ENCODE data around the gene RIT2. TPM values are rescaled to one million over a fixed set of nuclear protein-coding genes. Genes with fewer than 3 reads are reported as not detected.

The RIT2 gene
- total and polyA plus RNA-seq, 9 donors = not detected

GRCh38 chr18:42773870-42774269, 341.6 kb downstream of the RIT2 start:
- TF ChIP-seq CTCF (IDR thresholded peaks at IDR 0.05) (no peak), POLR2A (IDR thresholded peaks at IDR 0.05) (no peak), EP300 (IDR thresholded peaks at IDR 0.05) (no peak)
- H3K4me3 ChIP-seq = no peak overlapping the region
- WGBS, 3 donors = 9 to 25% (median 21%) methylated on average over 1 of the region's 1 CpG
- no peaks in the 10 kb centered on the region for H3K4me1 ChIP-seq (ENCODE audit: insufficient read depth)
- DNase-seq = no peak
- no peak overlapping the region for H3K27ac ChIP-seq
- no peaks in the 10 kb centered on the region for H3K9me3 ChIP-seq
- intact Hi-C loops (cut with DNase I) = no loop called here
- H3K36me3 ChIP-seq = no peaks in the 10 kb centered on the region
- no peaks in the 10 kb centered on the region for H3K27me3 ChIP-seq

- no peak for DNase-seq
- TF ChIP-seq CTCF (IDR thresholded peaks at IDR 0.05) (no peak), EP300 (IDR thresholded peaks at IDR 0.05) (no peak), POLR2A (IDR thresholded peaks at IDR 0.05) (no peak)
- Histone ChIP-seq H3K4me1 (ENCODE audit: insufficient read depth) (no peaks in the 10 kb centered on the region), H3K9me3 (no peaks in the 10 kb centered on the region), H3K27ac (no peak overlapping the region), H3K4me3 (no peak overlapping the region), H3K36me3 (no peaks in the 10 kb centered on the region), H3K27me3 (no peaks in the 10 kb centered on the region)
- intact Hi-C loops (cut with DNase I) = no loop called here
Observed at GRCh38 chr18:42771936-42772335, 343.5 kb downstream of the RIT2 start.

- intact Hi-C loops (cut with DNase I) = no loop called here
- no peaks in the 10 kb centered on the region for H3K9me3 ChIP-seq
- DNase-seq = no peak
- no peak overlapping the region for H3K27ac ChIP-seq
- no peaks in the 10 kb centered on the region for H3K27me3 ChIP-seq
- H3K4me3 ChIP-seq = no peak overlapping the region
- 9 to 13% (median 11%) methylated on average over 2 of the region's 2 CpGs for WGBS, 3 donors
- H3K36me3 ChIP-seq = no peaks in the 10 kb centered on the region
- no peak for TF ChIP-seq EP300 (IDR thresholded peaks at IDR 0.05)
- TF ChIP-seq CTCF (IDR thresholded peaks at IDR 0.05) = no peak
- no peak for TF ChIP-seq POLR2A (IDR thresholded peaks at IDR 0.05)
- H3K4me1 ChIP-seq (ENCODE audit: insufficient read depth) = no peaks in the 10 kb centered on the region
Observed at GRCh38 chr18:42765302-42765701, 350.2 kb downstream of the RIT2 start.

- intact Hi-C loops (cut with DNase I) = no loop called here
- H3K27me3 ChIP-seq = no peaks in the 10 kb centered on the region
- H3K4me1 ChIP-seq (ENCODE audit: insufficient read depth) = no peaks in the 10 kb centered on the region
- no peaks in the 10 kb centered on the region for H3K9me3 ChIP-seq
- TF ChIP-seq EP300 (IDR thresholded peaks at IDR 0.05) = no peak
- TF ChIP-seq CTCF (IDR thresholded peaks at IDR 0.05) = no peak
- H3K36me3 ChIP-seq = no peaks in the 10 kb centered on the region
- DNase-seq = no peak
- 80 to 82% (median 81%) methylated on average over 1 of the region's 1 CpG for WGBS, 3 donors
- H3K4me3 ChIP-seq = no peak overlapping the region
- no peak overlapping the region for H3K27ac ChIP-seq
Observed at GRCh38 chr18:42760290-42760689, 355.2 kb downstream of the RIT2 start.

- Histone ChIP-seq H3K27ac (no peak overlapping the region), H3K9me3 (no peaks in the 10 kb centered on the region), H3K4me3 (no peak overlapping the region), H3K4me1 (ENCODE audit: insufficient read depth) (no peaks in the 10 kb centered on the region), H3K27me3 (no peaks in the 10 kb centered on the region), H3K36me3 (no peaks in the 10 kb centered on the region)
- WGBS, 3 donors = 63 to 72% (median 72%) methylated on average over 2 of the region's 2 CpGs
- no peak for TF ChIP-seq EP300 (IDR thresholded peaks at IDR 0.05)
- no peak for TF ChIP-seq POLR2A (IDR thresholded peaks at IDR 0.05)
- no peak for TF ChIP-seq CTCF (IDR thresholded peaks at IDR 0.05)
- DNase-seq = no peak
- intact Hi-C loops (cut with DNase I) = no loop called here
Observed at GRCh38 chr18:42758852-42759251, 356.6 kb downstream of the RIT2 start.

All from ovary (tissue), 9 donors.